GM21447 (cell line): ENCODE measurements around the gene ZNF416.

ENCODE experiments used
- ATAC-seq: cut with Tn5 transposase; IDR thresholded peaks from one replicate; pipeline ENCODE4 v1.9.1; 2021; ENCODE audit not compliant: unreplicated experiment

Gene ZNF416

GRCh38 chr19:57578487-57579205 lies at the start of gene ZNF416:
Gene ZNF416 (minus strand): TSS chr19:57578911. CDS start chr19:57578704, 207 bp downstream.
- ATAC-seq = peak; percentile 92

GRCh38 chr19:57623091-57623490 lies 44.4 kb upstream of the ZNF416 start:
- no peak for ATAC-seq

- no peak for ATAC-seq
These were observed 42.1 kb upstream of the ZNF416 start for GRCh38 chr19:57620673-57621348.

GRCh38 chr19:57615346-57615745 lies 36.6 kb upstream of the ZNF416 start:
- no peak for ATAC-seq

- peak; percentile 97 for ATAC-seq
These were observed 35.4 kb upstream of the ZNF416 start, which contains the start of gene ZNF134 for GRCh38 chr19:57613941-57614743. Gene ZNF134 (plus strand): TSS chr19:57614242. CDS start chr19:57619469, 5,227 bp downstream.

- no peak for ATAC-seq
These were observed 32.4 kb upstream of the ZNF416 start for GRCh38 chr19:57611113-57611512.

- no peak for ATAC-seq
These were observed 28.2 kb upstream of the ZNF416 start for GRCh38 chr19:57606931-57607330.

GRCh38 chr19:57599761-57600383 lies 21.2 kb upstream of the ZNF416 start, which contains the start of gene ZNF530:
Gene ZNF530 (plus strand): TSS chr19:57599885. CDS start chr19:57604346, 4,461 bp downstream.
- peak; percentile 97 for ATAC-seq

GRCh38 chr19:57599377-57599760 lies 20.7 kb upstream of the ZNF416 start:
- no peak for ATAC-seq

DNA sequence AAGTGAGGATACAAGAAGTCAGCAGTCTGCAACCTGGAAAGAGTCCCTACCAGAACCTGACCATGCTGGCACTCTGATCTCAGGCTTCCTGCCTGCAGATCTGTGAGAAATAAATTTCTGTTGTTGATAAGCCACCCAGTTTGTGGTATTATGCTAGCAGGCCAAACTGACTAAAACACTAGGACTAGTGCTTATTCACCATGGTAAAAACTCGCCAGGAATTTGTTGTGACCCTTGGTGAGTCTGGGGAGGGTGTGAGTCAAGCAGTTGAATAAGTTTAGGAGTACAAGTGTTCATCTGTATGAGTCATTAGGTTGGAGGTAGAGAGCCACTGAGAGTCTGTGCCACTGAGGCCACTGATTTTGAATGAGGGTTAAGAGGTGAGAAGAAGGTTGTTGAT lies 8.8 kb upstream of the ZNF416 start:
- no peak for ATAC-seq

DNA sequence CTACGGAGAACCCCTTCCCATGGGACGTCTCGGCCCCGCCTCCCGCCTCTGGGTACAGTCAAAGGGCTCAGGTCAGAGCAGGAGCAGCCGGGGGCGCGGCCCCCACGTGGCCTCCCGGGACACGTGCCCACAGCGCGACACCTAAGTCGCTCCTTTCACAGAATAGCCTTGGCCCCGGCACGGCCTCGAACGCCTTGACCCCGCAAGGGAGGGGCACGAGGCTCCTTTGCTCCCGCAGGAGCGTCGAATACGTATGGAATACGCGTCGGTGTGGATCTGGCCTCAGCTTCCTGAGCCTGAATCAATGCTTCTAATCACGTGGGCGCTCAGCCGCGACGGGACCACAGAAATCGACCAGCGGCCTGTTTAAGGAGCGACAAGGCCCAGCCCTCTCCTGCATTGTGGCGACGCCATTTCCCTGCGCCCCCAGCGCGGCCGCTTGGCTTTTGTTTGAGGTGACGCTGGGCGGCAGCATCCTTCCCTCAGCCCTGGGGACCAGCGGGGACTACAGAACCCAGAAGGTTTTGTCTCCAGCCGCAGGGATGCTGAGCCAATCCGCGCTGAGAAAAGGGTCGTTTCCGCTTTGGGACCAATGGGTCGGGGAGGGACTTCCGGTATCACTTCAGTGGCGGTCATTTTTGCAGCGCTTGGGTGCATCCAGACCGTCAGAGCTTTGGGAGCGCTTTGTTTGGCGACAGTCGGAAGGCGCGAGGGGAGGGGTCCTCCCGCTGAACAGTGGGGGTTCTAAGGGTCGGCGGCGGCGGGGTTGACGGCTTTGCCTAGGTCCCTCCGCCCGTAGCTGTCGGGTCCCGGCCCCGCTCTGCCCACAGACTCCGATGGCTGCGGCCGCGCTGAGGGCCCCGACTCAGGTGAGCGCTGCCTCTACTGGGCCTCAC lies 5.1 kb upstream of the ZNF416 start, which contains the start of gene ZIK1:
Gene ZIK1, plus strand, starts transcription at position 625 of the 896 bp plus-strand sequence. Its CDS starts 212 bp downstream, at position 837.
- ATAC-seq = peak; percentile 85

DNA sequence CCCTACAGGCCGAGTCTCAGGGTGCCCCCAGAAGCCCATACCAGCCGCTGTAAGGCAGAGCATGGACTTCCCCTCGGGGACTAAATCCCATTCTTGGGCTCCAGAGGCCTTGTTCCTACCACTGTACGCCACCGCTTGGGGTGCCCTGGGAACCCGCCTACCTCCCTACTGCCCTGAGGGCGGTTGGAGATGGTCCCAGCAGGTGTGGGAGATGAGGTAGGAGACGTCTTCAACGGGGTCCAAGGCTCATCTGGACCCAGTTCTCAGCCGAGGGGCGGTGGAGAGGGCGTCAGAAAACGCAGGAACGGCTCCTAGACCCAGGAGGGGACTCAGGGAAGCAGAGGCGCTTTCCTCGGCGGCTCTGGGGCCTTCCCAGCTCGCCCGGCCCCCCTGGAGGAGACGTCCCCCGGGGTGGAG lies 4.4 kb upstream of the ZNF416 start:
- ATAC-seq = no peak

GRCh38 chr19:57576661-57577060 lies 2.0 kb downstream of the ZNF416 start:
- ATAC-seq = no peak

DNA sequence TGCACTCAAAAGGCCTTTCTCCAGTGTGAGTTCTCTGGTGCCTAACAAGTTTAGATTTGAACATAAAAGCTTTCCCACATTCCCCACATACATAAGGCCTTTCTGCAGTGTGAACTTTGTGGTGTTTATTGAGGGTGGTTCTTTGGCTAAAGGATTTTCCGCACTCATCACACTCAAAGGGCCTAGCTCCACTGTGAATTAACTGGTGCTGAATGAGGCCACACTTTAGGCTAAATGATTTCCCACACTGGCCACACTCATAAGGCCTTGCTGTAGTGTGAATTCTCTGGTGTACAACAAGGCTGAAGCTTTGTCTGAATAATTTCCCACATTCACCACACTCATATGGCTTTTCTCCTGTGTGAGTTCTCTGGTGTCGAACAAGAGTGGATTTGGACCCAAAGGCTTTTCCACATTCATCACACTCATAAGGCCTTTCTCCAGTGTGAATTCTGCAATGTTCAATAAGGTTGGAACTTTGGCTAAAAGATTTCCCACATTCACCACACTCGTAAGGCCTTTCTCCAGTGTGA lies 6.2 kb downstream of the ZNF416 start:
- no peak for ATAC-seq

GRCh38 chr19:57570707-57571106 lies 8.0 kb downstream of the ZNF416 start:
- no peak for ATAC-seq

- no peak for ATAC-seq
These were observed 12.1 kb downstream of the ZNF416 start for GRCh38 chr19:57566396-57567265.

GRCh38 chr19:57563547-57563946 lies 15.2 kb downstream of the ZNF416 start:
- ATAC-seq = no peak

DNA sequence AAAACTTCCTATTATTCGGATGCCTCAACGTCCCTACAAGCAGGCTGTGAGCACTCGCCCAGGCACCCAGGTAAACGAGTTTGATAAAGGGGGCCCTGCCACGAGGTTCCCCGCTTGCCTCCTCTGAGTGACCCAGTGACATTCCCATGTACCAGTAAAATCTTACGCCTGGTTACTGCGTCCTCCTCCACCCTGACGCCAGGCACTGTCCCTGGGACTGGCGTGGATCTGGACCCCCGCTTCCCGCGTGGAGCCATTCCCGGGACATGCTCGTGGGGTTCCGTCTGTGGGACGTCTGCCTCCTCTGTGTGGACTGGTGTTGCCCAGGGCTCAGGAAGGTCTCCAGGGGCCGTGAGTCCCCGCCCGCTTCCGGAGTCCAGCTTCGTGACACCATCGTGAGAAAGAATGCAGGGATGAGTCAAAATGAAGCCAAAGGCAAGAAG lies 18.6 kb downstream of the ZNF416 start:
- ATAC-seq = no peak
